Liver (tissue), 9 donors: ENCODE measurements around the gene FREY1. TPM values are rescaled to one million over a fixed set of nuclear protein-coding genes. Genes with fewer than 3 reads are reported as not detected.

Experiments used
- DNase-seq: peaks from one replicate; pipeline ENCODE4 v3.0.0-alpha.2; 2017; ENCODE audit warnings: low spot score
- H3K27ac ChIP-seq, 2 donors: one replicate each; pipeline ENCODE4 v1.7.0; 2013; ENCODE audit warnings: inconsistent platforms in 2 of 2, low read length in 2 of 2, control low read depth in 1 of 2, low read depth in 1 of 2, mild to moderate bottlenecking in 1 of 2
- H3K27me3 ChIP-seq, 4 donors: one replicate each; pipeline versions ENCODE4 v1.6.1 to v1.7.0; 2013; ENCODE audit warnings: low read length in 3 of 4, inconsistent platforms in 1 of 4, mild to moderate bottlenecking in 1 of 4, moderate library complexity in 1 of 4; ENCODE audit not compliant: control insufficient read depth in 4 of 4, insufficient read depth in 4 of 4
- H3K36me3 ChIP-seq, 4 donors: one replicate each; pipeline versions ENCODE4 v1.6.1 to v1.7.0; 2013; ENCODE audit warnings: low read length in 3 of 4, mild to moderate bottlenecking in 3 of 4, low read depth in 1 of 4, moderate library complexity in 1 of 4; ENCODE audit not compliant: control insufficient read depth in 4 of 4, insufficient read depth in 3 of 4
- H3K4me1 ChIP-seq, 4 donors: one replicate each; pipeline versions ENCODE4 v1.6.1 to v1.7.0; 2013; ENCODE audit warnings: low read length in 3 of 4, mild to moderate bottlenecking in 3 of 4, moderate library complexity in 1 of 4; ENCODE audit not compliant: control insufficient read depth in 4 of 4, insufficient read depth in 4 of 4
- H3K4me3 ChIP-seq, 3 donors: one replicate each; pipeline versions ENCODE4 v1.6.1 to v1.7.0; 2013; ENCODE audit warnings: low read length in 3 of 3, control low read depth in 1 of 3, low read depth in 1 of 3, mild to moderate bottlenecking in 1 of 3
- H3K9ac ChIP-seq, 2 donors: one replicate each; pipeline ENCODE4 v1.7.0; 2013; ENCODE audit warnings: low read length in 2 of 2, mild to moderate bottlenecking in 2 of 2, moderate library complexity in 2 of 2, control low read depth in 1 of 2, low read depth in 1 of 2
- H3K9me3 ChIP-seq, 4 donors: one replicate each; pipeline versions ENCODE4 v1.6.1 to v1.7.0; 2013; ENCODE audit warnings: low read length in 3 of 4; ENCODE audit not compliant: control insufficient read depth in 4 of 4
- EGR1 ChIP-seq, 2 donors: IDR thresholded peaks; 2 replicates each; pipeline ENCODE4 v1.6.1; 2016 to 2018; ENCODE audit warnings: antibody characterized with exemption in 2 of 2, low read depth in 2 of 2
- FOXA2 ChIP-seq: IDR thresholded peaks from 2 replicates; pipeline ENCODE4 v1.6.1; 2016; ENCODE audit warnings: antibody characterized with exemption
- HNF4A ChIP-seq, 2 donors: conservative IDR thresholded peaks; 2 replicates each; pipeline ENCODE4 v1.6.1; 2016; ENCODE audit warnings: antibody characterized with exemption in 2 of 2, mild to moderate bottlenecking in 2 of 2
- HNF4G ChIP-seq: IDR thresholded peaks from 2 replicates; pipeline ENCODE4 v1.6.1; 2016; ENCODE audit warnings: antibody characterized with exemption
- JUND ChIP-seq, 2 donors: IDR thresholded peaks; 2 replicates each; pipeline ENCODE4 v1.6.1; 2016; ENCODE audit warnings: antibody characterized with exemption in 2 of 2
- NR2F2 ChIP-seq: IDR thresholded peaks from 2 replicates; pipeline ENCODE4 v1.6.1; 2016; ENCODE audit warnings: antibody characterized with exemption
- RAD21 ChIP-seq, 2 donors: IDR thresholded peaks; 2 replicates each; pipeline ENCODE4 v1.6.1; 2016; ENCODE audit warnings: antibody characterized with exemption in 2 of 2, mild to moderate bottlenecking in 2 of 2
- RXRA ChIP-seq, 2 donors: IDR thresholded peaks; 2 replicates each; pipeline ENCODE4 v1.6.1; 2017 to 2018; ENCODE audit warnings: antibody characterized with exemption in 2 of 2, mild to moderate bottlenecking in 1 of 2
- SP1 ChIP-seq: IDR thresholded peaks from 2 replicates; pipeline ENCODE4 v1.6.1; 2018; ENCODE audit warnings: antibody characterized with exemption, mild to moderate bottlenecking
- TAF1 ChIP-seq: conservative IDR thresholded peaks from 2 replicates; pipeline ENCODE4 v1.6.1; 2016; ENCODE audit warnings: antibody characterized with exemption, mild to moderate bottlenecking
- YY1 ChIP-seq: IDR thresholded peaks from 2 replicates; pipeline ENCODE4 v1.6.1; 2016; ENCODE audit warnings: antibody characterized with exemption, mild to moderate bottlenecking
- WGBS: extraction: QIAGEN DNeasy Blood & Tissue Kit; methylation state at CpG from one replicate; pipeline ENCODE4 v1.1.7; 2013; 5-methylcytosine and 5-hydroxymethylcytosine counted together
- polyA plus RNA-seq, 2 donors: library from polyadenylated mRNA; stranded (reverse) in 1 of 2; unstranded in 1 of 2; fragments of 200-250 nt in 1 of 2; fragments of >200 nt in 1 of 2; fragmentation: Nextera tagmentation in 1 of 2; extraction: Ambion mirVana in 1 of 2; gene quantifications; one replicate each; pipeline versions ENCODE4 v1.2.1 to v1.2.3, GENCODE V29; 2013 to 2015
- total RNA-seq, 2 donors: library from RNA; depleted of rRNA; stranded (reverse); fragments of >200 nt; gene quantifications; one replicate each; pipeline ENCODE4 v1.2.3, GENCODE V29; 2014
- TF ChIP-seq, protein P1 (sequence below): IDR thresholded peaks from 2 replicates; pipeline ENCODE4 v1.6.1; 2016; ENCODE audit warnings: antibody characterized with exemption
- TF ChIP-seq, protein P2 (sequence below): IDR thresholded peaks from 2 replicates; pipeline ENCODE4 v1.6.1; 2016; ENCODE audit warnings: antibody characterized with exemption
- TF ChIP-seq, protein P3 (sequence below): fragments of 150-350 bp; IDR thresholded peaks from 2 replicates; pipeline ENCODE4 v1.5.1; 2017; ENCODE audit warnings: improper control_type of control experiment, low read depth, low read length; ENCODE audit not compliant: missing input control
- TF ChIP-seq, protein P4 (sequence below): IDR thresholded peaks from 2 replicates; pipeline ENCODE4 v1.6.1; 2016; ENCODE audit warnings: antibody characterized with exemption, mild to moderate bottlenecking
- TF ChIP-seq, protein P5 (sequence below): IDR thresholded peaks from 2 replicates; pipeline ENCODE4 v1.6.1; 2016; ENCODE audit warnings: antibody characterized with exemption
- donor health status: healthy.
- donor health status: healthy.
- donor health status: healthy.
- donor health status: healthy.
- donor health status: healthy.

FREY1 gene
- total and polyA plus RNA-seq, 4 donors: 0.18 to 2.1 (median 0.75) TPM; not detected in 1

DNA sequence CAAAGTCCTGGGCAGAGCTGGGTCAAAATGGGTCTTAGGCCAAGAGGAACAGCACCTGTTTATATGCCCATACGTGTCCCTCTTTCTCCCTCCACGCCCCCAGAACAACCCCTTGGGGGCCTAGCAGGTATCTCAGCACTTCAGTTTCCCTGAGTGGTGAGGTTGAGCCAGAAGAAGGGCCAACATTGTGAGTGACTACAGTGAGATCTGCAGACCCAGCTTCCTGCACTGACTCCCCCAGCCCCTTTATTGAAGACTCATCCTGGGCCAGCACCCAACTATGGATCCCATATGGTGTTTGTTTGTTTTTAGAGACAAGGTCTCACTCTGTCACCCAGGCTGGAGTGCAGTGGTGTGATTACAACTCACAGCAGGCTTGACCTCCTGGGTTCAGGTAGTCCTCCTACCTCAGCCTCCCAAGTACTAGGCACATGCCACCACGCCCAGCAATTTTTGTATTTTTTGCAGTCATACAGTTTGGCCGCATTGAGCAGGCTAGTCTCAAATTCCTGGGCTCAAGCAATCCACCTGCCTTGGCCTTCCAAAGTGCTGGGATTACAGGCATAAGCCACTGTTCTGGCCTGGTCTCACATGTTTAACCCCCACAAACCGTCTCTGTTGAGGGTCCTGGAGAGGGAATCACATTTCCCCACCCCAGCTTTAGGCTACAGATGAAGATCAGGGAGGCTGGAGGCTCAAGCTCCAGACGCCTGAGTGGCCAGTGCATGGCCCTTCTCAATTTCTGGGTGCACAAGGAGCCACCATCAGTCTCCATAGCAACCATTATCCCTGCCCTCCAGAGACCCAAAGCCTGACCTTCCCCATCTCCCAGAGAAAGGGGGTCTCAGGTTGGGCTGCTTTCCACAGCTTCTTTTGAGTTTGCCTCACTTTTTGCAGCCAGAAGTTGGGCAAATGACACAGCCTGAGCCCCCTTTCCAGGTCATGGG is 13.7 kb upstream of the FREY1 start (continued):
- TF ChIP-seq, protein P1, sequence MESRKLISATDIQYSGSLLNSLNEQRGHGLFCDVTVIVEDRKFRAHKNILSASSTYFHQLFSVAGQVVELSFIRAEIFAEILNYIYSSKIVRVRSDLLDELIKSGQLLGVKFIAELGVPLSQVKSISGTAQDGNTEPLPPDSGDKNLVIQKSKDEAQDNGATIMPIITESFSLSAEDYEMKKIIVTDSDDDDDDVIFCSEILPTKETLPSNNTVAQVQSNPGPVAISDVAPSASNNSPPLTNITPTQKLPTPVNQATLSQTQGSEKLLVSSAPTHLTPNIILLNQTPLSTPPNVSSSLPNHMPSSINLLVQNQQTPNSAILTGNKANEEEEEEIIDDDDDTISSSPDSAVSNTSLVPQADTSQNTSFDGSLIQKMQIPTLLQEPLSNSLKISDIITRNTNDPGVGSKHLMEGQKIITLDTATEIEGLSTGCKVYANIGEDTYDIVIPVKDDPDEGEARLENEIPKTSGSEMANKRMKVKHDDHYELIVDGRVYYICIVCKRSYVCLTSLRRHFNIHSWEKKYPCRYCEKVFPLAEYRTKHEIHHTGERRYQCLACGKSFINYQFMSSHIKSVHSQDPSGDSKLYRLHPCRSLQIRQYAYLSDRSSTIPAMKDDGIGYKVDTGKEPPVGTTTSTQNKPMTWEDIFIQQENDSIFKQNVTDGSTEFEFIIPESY: no peak
- TF ChIP-seq SP1 (no peak), EGR1 (IDR thresholded peaks at IDR 0.05; ENCODE audit: low read depth in 2 of 2) (no peak), NR2F2 (no peak), HNF4A (conservative IDR thresholded peaks at IDR 0.05) (no peak), FOXA2 (no peak), JUND (IDR thresholded peaks at IDR 0.05) (no peak)
- TF ChIP-seq, protein P2, sequence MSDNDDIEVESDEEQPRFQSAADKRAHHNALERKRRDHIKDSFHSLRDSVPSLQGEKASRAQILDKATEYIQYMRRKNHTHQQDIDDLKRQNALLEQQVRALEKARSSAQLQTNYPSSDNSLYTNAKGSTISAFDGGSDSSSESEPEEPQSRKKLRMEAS: no peak

DNA sequence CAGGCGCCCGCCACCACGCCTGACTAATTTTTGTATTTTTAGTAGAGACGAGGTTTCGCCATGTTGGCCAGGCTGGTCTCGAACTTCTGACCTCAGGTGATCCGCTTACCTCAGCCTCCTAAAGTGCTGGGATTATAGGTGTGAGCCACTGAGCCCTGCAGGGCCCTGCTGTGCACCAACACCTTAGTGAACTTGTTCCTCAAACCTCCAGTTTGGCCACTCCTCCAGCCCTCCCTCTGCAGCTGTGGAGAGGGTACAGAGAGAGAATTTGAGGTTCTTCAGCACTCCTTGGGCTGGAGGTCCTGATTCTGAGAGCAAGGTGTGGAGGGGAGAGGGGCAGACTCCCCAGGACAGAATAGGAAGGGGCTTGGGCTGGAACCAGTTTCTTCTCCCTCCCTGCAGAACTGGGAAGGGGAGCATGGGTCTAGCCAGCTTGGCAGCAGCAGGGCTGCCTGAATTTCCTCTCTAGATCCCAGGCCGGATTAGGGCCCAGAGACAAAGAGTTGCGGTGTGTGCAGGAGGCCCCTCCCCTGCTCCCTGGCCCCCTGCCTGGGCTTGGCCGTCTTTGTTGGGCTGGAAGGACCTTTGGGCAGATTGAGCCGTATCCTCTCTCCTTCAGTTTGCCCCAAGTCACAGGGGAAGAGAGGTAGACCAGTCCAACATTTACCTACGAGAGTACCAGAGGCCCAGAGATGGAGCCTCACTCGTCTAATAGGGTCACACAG is 12.9 kb upstream of the FREY1 start:
- H3K9ac ChIP-seq: no peak overlapping the region
- peaks cover 10 to 40% (median 27%) of the 10 kb centered on the region in 4 donors for H3K4me1 ChIP-seq
- no peak overlapping the region for H3K4me3 ChIP-seq
- H3K9me3 ChIP-seq: no peaks in the 10 kb centered on the region
- TF ChIP-seq, protein P3, sequence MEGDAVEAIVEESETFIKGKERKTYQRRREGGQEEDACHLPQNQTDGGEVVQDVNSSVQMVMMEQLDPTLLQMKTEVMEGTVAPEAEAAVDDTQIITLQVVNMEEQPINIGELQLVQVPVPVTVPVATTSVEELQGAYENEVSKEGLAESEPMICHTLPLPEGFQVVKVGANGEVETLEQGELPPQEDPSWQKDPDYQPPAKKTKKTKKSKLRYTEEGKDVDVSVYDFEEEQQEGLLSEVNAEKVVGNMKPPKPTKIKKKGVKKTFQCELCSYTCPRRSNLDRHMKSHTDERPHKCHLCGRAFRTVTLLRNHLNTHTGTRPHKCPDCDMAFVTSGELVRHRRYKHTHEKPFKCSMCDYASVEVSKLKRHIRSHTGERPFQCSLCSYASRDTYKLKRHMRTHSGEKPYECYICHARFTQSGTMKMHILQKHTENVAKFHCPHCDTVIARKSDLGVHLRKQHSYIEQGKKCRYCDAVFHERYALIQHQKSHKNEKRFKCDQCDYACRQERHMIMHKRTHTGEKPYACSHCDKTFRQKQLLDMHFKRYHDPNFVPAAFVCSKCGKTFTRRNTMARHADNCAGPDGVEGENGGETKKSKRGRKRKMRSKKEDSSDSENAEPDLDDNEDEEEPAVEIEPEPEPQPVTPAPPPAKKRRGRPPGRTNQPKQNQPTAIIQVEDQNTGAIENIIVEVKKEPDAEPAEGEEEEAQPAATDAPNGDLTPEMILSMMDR: no peak
- TF ChIP-seq HNF4A (conservative IDR thresholded peaks at IDR 0.05) (no peak), NR2F2 (no peak), RAD21 (IDR thresholded peaks at IDR 0.05) (no peak), TAF1 (no peak), YY1 (no peak), SP1 (no peak), HNF4G (no peak), RXRA (IDR thresholded peaks at IDR 0.05) (no peak)
- TF ChIP-seq, protein P4, sequence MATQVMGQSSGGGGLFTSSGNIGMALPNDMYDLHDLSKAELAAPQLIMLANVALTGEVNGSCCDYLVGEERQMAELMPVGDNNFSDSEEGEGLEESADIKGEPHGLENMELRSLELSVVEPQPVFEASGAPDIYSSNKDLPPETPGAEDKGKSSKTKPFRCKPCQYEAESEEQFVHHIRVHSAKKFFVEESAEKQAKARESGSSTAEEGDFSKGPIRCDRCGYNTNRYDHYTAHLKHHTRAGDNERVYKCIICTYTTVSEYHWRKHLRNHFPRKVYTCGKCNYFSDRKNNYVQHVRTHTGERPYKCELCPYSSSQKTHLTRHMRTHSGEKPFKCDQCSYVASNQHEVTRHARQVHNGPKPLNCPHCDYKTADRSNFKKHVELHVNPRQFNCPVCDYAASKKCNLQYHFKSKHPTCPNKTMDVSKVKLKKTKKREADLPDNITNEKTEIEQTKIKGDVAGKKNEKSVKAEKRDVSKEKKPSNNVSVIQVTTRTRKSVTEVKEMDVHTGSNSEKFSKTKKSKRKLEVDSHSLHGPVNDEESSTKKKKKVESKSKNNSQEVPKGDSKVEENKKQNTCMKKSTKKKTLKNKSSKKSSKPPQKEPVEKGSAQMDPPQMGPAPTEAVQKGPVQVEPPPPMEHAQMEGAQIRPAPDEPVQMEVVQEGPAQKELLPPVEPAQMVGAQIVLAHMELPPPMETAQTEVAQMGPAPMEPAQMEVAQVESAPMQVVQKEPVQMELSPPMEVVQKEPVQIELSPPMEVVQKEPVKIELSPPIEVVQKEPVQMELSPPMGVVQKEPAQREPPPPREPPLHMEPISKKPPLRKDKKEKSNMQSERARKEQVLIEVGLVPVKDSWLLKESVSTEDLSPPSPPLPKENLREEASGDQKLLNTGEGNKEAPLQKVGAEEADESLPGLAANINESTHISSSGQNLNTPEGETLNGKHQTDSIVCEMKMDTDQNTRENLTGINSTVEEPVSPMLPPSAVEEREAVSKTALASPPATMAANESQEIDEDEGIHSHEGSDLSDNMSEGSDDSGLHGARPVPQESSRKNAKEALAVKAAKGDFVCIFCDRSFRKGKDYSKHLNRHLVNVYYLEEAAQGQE: no peak
- TF ChIP-seq, protein P5, sequence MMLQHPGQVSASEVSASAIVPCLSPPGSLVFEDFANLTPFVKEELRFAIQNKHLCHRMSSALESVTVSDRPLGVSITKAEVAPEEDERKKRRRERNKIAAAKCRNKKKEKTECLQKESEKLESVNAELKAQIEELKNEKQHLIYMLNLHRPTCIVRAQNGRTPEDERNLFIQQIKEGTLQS: no peak
- 88% methylated on average over 13 of the region's 13 CpGs for WGBS
- H3K27me3 ChIP-seq: no peaks in the 10 kb centered on the region
- H3K36me3 ChIP-seq: peaks cover 3 to 7% (median 4%) of the 10 kb centered on the region in 4 donors
- no peak for DNase-seq
- no peak overlapping the region for H3K27ac ChIP-seq
